HFFc6 (cell line): ENCODE data around the gene CGB3. TPM values are rescaled to one million over a fixed set of nuclear protein-coding genes. Genes with fewer than 3 reads are reported as not detected.
A peak's percentile ranks its signal among the peaks of the same experiment; 100 is the strongest.

Experiments
- DNase-seq: peaks from one replicate; pipeline ENCODE4 v3.0.0-alpha.2; 2018
- H3K27ac Mint-ChIP-seq: 2 replicates; pipeline ENCODE4 v1.8.0; 2020; ENCODE audit warnings: mild to moderate bottlenecking, mixed read lengths
- H3K27me3 Mint-ChIP-seq: 2 replicates; pipeline ENCODE4 v1.8.0; 2021; ENCODE audit warnings: mild to moderate bottlenecking, moderate library complexity, mixed read lengths; ENCODE audit not compliant: insufficient read depth
- H3K36me3 Mint-ChIP-seq: 2 replicates; pipeline ENCODE4 v1.8.0; 2021; ENCODE audit warnings: low read depth, mixed read lengths
- H3K4me1 Mint-ChIP-seq: 2 replicates; pipeline ENCODE4 v1.8.0; 2020; ENCODE audit warnings: low read depth, mixed read lengths
- H3K4me3 Mint-ChIP-seq: 2 replicates; pipeline ENCODE4 v1.8.0; 2020; ENCODE audit warnings: mild to moderate bottlenecking, moderate library complexity, mixed read lengths
- H3K9me3 Mint-ChIP-seq: 2 replicates; pipeline ENCODE4 v1.8.0; 2020; ENCODE audit warnings: mild to moderate bottlenecking, mixed read lengths
- CTCF ChIP-seq: fragments of 200-600 bp; sonication (generic); IDR thresholded peaks from 2 replicates; pipeline ENCODE4 v1.5.0; 2021; ENCODE audit warnings: antibody characterized with exemption, mild to moderate bottlenecking
- total RNA-seq, 6 experiments: library from RNA; stranded (reverse); fragmentation: NEBNext Ultra II Directional; extraction: Animal tissue kit (Norgen Biotek cat#: 25700); gene quantifications; 2 replicates in 1 of 6; 3 replicates in 5 of 6; pipeline ENCODE4 v1.2.3, GENCODE V29; 2021

Gene CGB3
- total RNA-seq, 6 experiments from 2014 or later = not detected

- Mint-ChIP-seq H3K4me1 (peaks cover 29% of the 10 kb centered on the region), H3K27me3 (peaks cover 15% of the 10 kb centered on the region), H3K27ac (no peak within 1 kb of the TSS; the same call in 1 of the 2 replicates), H3K4me3 (no peak within 1 kb of the TSS; the same call in 1 of the 2 replicates), H3K9me3 (peaks cover 12% of the 10 kb centered on the region), H3K36me3 (peaks cover 23% of the 10 kb centered on the region)
- DNase-seq = no peak
- no peak for TF ChIP-seq CTCF
Measured at GRCh38 chr19:49064768-49065611, 40.9 kb upstream of the CGB3 start, which contains the start of gene NTF4. Gene NTF4, minus strand, starts transcription at chr19:49064818. Its CDS starts 2,821 bp downstream, at chr19:49061997.

GRCh38 chr19:49064029-49064629 is 40.0 kb upstream of the CGB3 start:
- no peak for DNase-seq

GRCh38 chr19:49061445-49061844 is 37.3 kb upstream of the CGB3 start:
- Mint-ChIP-seq H3K27ac (no peak overlapping the region), H3K4me3 (no peak overlapping the region), H3K27me3 (peaks cover 13% of the 10 kb centered on the region), H3K36me3 (peaks cover 10% of the 10 kb centered on the region), H3K9me3 (no peaks in the 10 kb centered on the region), H3K4me1 (peaks cover 34% of the 10 kb centered on the region)
- no peak for TF ChIP-seq CTCF
- DNase-seq = no peak

More at GRCh38 chr19:49064029-49064629, 40.0 kb upstream of the CGB3 start:
- peaks cover 5% of the 10 kb centered on the region for H3K9me3 Mint-ChIP-seq
- peaks cover 27% of the 10 kb centered on the region for H3K4me1 Mint-ChIP-seq
- TF ChIP-seq CTCF = no peak
- no peak overlapping the region for H3K27ac Mint-ChIP-seq
- peaks cover 15% of the 10 kb centered on the region for H3K27me3 Mint-ChIP-seq
- peaks cover 20% of the 10 kb centered on the region for H3K36me3 Mint-ChIP-seq
- H3K4me3 Mint-ChIP-seq = no peak overlapping the region; the same call in 1 of the 2 replicates

GRCh38 chr19:49061000-49061399 is 36.9 kb upstream of the CGB3 start:
- peaks cover 34% of the 10 kb centered on the region for H3K4me1 Mint-ChIP-seq
- H3K9me3 Mint-ChIP-seq = no peaks in the 10 kb centered on the region
- H3K27me3 Mint-ChIP-seq = peaks cover 13% of the 10 kb centered on the region
- no peak overlapping the region for H3K4me3 Mint-ChIP-seq
- no peak for DNase-seq
- no peak overlapping the region for H3K27ac Mint-ChIP-seq
- TF ChIP-seq CTCF = no peak
- H3K36me3 Mint-ChIP-seq = peaks cover 10% of the 10 kb centered on the region

- peaks cover 6% of the 10 kb centered on the region for H3K27me3 Mint-ChIP-seq
- H3K36me3 Mint-ChIP-seq = peaks cover 10% of the 10 kb centered on the region
- H3K27ac Mint-ChIP-seq = peak overlapping the region; percentile 12; the same call in 1 of the 2 replicates
- no peak for TF ChIP-seq CTCF
- peaks cover 28% of the 10 kb centered on the region for H3K4me1 Mint-ChIP-seq
- peak overlapping the region; percentile 90; the same call in 1 of the 2 replicates for H3K4me3 Mint-ChIP-seq
- no peaks in the 10 kb centered on the region for H3K9me3 Mint-ChIP-seq
- DNase-seq = no peak
Measured at GRCh38 chr19:49059053-49059452, 34.9 kb upstream of the CGB3 start.
